A673 (cell line): ENCODE data around the gene PTTG1IP.

ENCODE experiments used
- EZH2 ChIP-seq: fragments of 200-600 bp; sonication (generic); IDR thresholded peaks from 2 replicates; pipeline ENCODE4 v1.6.1; 2017; ENCODE audit warnings: borderline replicate concordance, low read depth, mild to moderate bottlenecking, mixed read lengths, antibody characterized with exemption, low read length; ENCODE audit not compliant: poor library complexity, severe bottlenecking
- TF ChIP-seq, protein P1 (sequence below): fragments of 300-800, 200-600 bp; sonication (generic); conservative IDR thresholded peaks from 2 replicates; pipeline ENCODE4 v1.5.1; 2017; ENCODE audit warnings: low read depth, mild to moderate bottlenecking, antibody characterized with exemption, low read length, moderate library complexity, mixed read lengths

DNA sequence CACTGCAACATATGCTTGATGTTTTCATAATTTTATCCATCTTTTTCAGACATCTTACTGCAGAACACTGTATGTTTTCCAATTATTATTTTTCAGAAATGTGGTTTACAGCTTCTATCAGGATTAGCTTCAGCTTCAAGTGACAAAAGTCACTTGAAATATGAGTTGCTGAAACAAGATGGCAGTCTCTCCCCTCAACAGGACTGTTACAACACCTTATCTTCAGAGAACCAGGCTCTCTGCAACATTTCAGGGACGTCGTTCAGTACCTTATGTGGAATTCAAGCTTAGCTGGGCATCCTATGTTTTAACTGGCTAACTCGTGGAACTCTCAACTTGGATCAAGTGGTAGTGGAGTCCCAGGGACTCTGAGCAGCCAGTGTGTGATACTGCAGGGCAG is 69.8 kb downstream of the PTTG1IP start:
- TF ChIP-seq, protein P1, sequence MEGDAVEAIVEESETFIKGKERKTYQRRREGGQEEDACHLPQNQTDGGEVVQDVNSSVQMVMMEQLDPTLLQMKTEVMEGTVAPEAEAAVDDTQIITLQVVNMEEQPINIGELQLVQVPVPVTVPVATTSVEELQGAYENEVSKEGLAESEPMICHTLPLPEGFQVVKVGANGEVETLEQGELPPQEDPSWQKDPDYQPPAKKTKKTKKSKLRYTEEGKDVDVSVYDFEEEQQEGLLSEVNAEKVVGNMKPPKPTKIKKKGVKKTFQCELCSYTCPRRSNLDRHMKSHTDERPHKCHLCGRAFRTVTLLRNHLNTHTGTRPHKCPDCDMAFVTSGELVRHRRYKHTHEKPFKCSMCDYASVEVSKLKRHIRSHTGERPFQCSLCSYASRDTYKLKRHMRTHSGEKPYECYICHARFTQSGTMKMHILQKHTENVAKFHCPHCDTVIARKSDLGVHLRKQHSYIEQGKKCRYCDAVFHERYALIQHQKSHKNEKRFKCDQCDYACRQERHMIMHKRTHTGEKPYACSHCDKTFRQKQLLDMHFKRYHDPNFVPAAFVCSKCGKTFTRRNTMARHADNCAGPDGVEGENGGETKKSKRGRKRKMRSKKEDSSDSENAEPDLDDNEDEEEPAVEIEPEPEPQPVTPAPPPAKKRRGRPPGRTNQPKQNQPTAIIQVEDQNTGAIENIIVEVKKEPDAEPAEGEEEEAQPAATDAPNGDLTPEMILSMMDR = no peak
- no peak for TF ChIP-seq EZH2
